Mesendoderm (in vitro differentiated cells): ENCODE measurements around the gene TRIM7.
A peak's percentile ranks its signal among the peaks of the same experiment; 100 is the strongest.

Experiments used
- DNase-seq: peaks from one replicate; pipeline ENCODE4 v3.0.0; 2013
- H2AK5ac ChIP-seq: 2 replicates; pipeline ENCODE4 v1.6.1; 2013; ENCODE audit warnings: low read length, inconsistent platforms
- H2BK120ac ChIP-seq: 2 replicates; pipeline ENCODE4 v1.6.1; 2013; ENCODE audit warnings: low read depth, mild to moderate bottlenecking, low read length, moderate library complexity, mixed read lengths
- H2BK15ac ChIP-seq: replicated peaks from 2 replicates; pipeline ENCODE4 v1.6.1; 2013; ENCODE audit warnings: low read depth, mild to moderate bottlenecking, moderate library complexity
- H2BK5ac ChIP-seq: 2 replicates; pipeline ENCODE4 v1.6.1; 2013; ENCODE audit warnings: low read length, inconsistent platforms
- H3K18ac ChIP-seq: 2 replicates; pipeline ENCODE4 v1.6.1; 2013; ENCODE audit warnings: mild to moderate bottlenecking, low read length, mixed read lengths
- H3K23ac ChIP-seq: one replicate; pipeline ENCODE4 v1.6.1; 2013; ENCODE audit warnings: low read length
- H3K27ac ChIP-seq: 2 replicates; pipeline ENCODE4 v1.5.1; 2013; ENCODE audit warnings: low read depth, mild to moderate bottlenecking, inconsistent platforms, low read length, moderate library complexity
- H3K27me3 ChIP-seq: 2 replicates; pipeline ENCODE4 v1.6.1; 2013; ENCODE audit warnings: low read length, control low read depth, mild to moderate bottlenecking, inconsistent platforms; ENCODE audit not compliant: insufficient read depth, poor library complexity
- H3K36me3 ChIP-seq: 2 replicates; pipeline ENCODE4 v1.6.1; 2013; ENCODE audit warnings: low read length, inconsistent platforms; ENCODE audit not compliant: control insufficient read depth, insufficient read depth
- H3K4ac ChIP-seq: one replicate; pipeline ENCODE4 v1.6.1; 2013; ENCODE audit warnings: low read depth, mild to moderate bottlenecking, low read length, moderate library complexity
- H3K4me1 ChIP-seq: 2 replicates; pipeline ENCODE4 v1.6.1; 2013; ENCODE audit warnings: low read depth, low read length, inconsistent platforms; ENCODE audit not compliant: control insufficient read depth
- H3K4me2 ChIP-seq: 2 replicates; pipeline ENCODE4 v1.6.1; 2013; ENCODE audit warnings: low read length
- H3K4me3 ChIP-seq: 2 replicates; pipeline ENCODE4 v1.5.1; 2013; ENCODE audit warnings: mild to moderate bottlenecking, low read length
- H3K56ac ChIP-seq: one replicate; pipeline ENCODE4 v1.6.1; 2013; ENCODE audit warnings: low read length
- H3K79me1 ChIP-seq: 2 replicates; pipeline ENCODE4 v1.6.1; 2013; ENCODE audit warnings: low read length, inconsistent platforms
- H3K79me2 ChIP-seq: 2 replicates; pipeline ENCODE4 v1.6.1; 2013; ENCODE audit warnings: mild to moderate bottlenecking, low read length; ENCODE audit not compliant: control insufficient read depth, insufficient read depth
- H3K9ac ChIP-seq: 2 replicates; pipeline ENCODE4 v1.6.1; 2013; ENCODE audit warnings: low read length, inconsistent platforms
- H4K5ac ChIP-seq: one replicate; pipeline ENCODE4 v1.6.1; 2013; ENCODE audit warnings: low read length
- H4K8ac ChIP-seq: one replicate; pipeline ENCODE4 v1.6.1; 2013; ENCODE audit warnings: low read depth, mild to moderate bottlenecking, control low read depth, low read length, moderate library complexity
- WGBS: extraction: QIAGEN DNeasy Blood & Tissue Kit; methylation state at CpG from one replicate; pipeline ENCODE4 v1.1.7; 2013; ENCODE audit warnings: low lambda C conversion rate, missing lambda C conversion rate; ENCODE audit not compliant: insufficient coverage; ENCODE audit errors: extremely low coverage; 5-methylcytosine and 5-hydroxymethylcytosine counted together

The TRIM7 gene

DNA sequence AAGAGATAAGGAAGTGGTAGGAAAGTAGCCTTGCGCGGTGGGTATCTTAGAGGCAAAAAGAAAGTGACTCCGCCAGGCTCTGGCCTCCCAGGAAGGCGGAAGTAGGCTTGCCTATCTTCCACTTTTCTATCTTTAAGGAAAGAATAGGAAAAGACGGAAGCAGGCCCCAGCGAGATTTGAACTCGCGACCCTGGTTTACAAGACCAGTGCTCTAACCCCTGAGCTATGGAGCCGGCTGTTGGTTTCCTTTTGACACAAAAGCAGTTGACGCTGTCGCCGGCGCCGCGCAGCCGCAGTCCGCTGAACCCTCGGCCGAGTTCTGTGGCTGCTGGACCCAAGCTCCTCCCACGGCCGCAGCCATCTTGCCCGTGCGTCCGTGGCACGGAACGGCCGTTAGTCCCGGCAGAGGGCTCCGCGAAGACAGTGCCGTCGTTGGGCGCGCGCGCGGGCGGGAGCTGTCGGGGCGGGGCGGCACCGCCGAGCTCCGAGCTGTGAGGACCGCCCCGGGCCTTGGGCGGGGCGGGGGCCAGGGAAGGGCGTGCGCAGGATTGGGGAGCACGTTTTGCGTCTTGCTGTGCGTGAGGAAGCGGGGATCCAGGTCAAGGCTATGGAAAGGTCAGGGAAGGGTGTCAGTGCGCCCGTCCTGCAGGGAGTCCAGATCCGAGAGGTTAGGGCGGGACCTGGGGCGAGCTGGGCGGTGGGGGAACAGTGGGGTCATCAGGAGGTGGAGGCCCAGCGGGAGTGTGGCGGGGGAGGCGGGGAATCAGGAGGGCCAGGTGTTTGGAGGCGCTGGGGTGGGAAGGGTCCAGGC lies 13.3 kb downstream of the TRIM7 start:
- peak overlapping the region; percentile 55 for H3K27ac ChIP-seq

DNA sequence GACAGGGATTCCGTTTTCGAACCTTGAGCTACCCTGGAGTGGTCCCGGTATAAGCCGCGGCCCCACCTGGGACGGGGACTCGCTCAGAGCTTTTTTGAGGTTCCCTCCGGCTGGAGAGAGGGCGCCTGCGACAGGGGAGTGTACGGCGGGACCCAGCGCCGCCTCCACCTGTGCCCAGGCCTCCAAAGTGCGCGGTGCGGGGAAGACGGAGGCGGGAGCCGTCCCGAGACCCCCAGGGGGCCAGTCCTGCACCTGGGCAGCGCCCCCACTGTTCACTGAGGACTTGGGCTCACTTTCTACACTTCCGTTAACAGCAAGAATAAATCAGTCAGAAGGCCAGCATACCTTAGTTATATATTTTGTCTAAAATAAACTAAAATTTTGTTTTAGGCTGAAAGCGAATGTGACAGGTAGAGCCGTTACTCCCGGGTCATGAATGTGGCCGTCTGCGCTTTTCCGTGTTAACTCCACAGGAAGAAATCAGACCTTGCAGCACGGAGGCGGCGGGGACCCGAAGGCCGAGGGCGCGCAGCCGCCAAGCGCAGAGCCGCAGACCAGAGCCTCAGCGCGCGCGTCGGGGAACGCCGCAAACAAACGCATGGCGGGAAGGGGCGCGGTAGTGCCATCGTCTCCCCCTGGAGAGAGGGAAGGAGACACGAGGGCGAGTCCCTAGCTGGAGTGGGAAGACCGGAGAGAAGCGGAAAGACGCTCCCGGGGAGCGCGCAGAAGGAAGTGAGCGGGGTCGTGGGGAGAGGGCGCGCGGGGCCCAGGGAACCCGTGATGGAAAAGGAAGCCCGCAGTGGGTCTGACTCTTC lies 14.1 kb downstream of the TRIM7 start:
- Histone ChIP-seq H2BK120ac (no peak overlapping the region), H4K5ac (no peak overlapping the region), H3K36me3 (no peaks in the 10 kb centered on the region), H3K18ac (no peak overlapping the region), H3K4me1 (no peaks in the 10 kb centered on the region), H3K27ac (no peak overlapping the region), H2BK5ac (no peak overlapping the region), H3K27me3 (peaks cover 13% of the 10 kb centered on the region), H3K79me2 (no peaks in the 10 kb centered on the region), H3K4ac (peak overlapping the region; percentile 6), H4K8ac (no peak overlapping the region), H3K9ac (peak overlapping the region; percentile 61), H3K4me3 (peak overlapping the region; percentile 57), H3K23ac (peak overlapping the region; percentile 31), H2AK5ac (no peak overlapping the region), H3K56ac (peak overlapping the region; percentile 86), H3K4me2 (peak overlapping the region; percentile 96), H2BK15ac (no peak overlapping the region), H3K79me1 (no peaks in the 10 kb centered on the region)
- no peak for DNase-seq
- no CpG with 5 or more reads among the region's 66 CpGs for WGBS

More for the DNA sequence above, 13.3 kb downstream of the TRIM7 start:
- H3K4me3 ChIP-seq: peak overlapping the region; percentile 83
- H4K8ac ChIP-seq: peak overlapping the region; percentile 5
- DNase-seq: peak; percentile 96
- no peak overlapping the region for H2BK15ac ChIP-seq
- no peak overlapping the region for H3K23ac ChIP-seq
- peak overlapping the region; percentile 30 for H2BK5ac ChIP-seq
- no CpG with 5 or more reads among the region's 64 CpGs for WGBS
- peak overlapping the region; percentile 96 for H3K4me2 ChIP-seq
- no peak overlapping the region for H2BK120ac ChIP-seq
- no peaks in the 10 kb centered on the region for H3K79me2 ChIP-seq
- no peak overlapping the region for H4K5ac ChIP-seq
- H3K4ac ChIP-seq: peak overlapping the region; percentile 75
- H3K9ac ChIP-seq: peak overlapping the region; percentile 88
- H2AK5ac ChIP-seq: no peak overlapping the region
- H3K18ac ChIP-seq: peak overlapping the region; percentile 81
- H3K27me3 ChIP-seq: peaks cover 13% of the 10 kb centered on the region
- H3K36me3 ChIP-seq: no peaks in the 10 kb centered on the region
- H3K79me1 ChIP-seq: no peaks in the 10 kb centered on the region
- no peaks in the 10 kb centered on the region for H3K4me1 ChIP-seq
- peak overlapping the region; percentile 98 for H3K56ac ChIP-seq

DNA sequence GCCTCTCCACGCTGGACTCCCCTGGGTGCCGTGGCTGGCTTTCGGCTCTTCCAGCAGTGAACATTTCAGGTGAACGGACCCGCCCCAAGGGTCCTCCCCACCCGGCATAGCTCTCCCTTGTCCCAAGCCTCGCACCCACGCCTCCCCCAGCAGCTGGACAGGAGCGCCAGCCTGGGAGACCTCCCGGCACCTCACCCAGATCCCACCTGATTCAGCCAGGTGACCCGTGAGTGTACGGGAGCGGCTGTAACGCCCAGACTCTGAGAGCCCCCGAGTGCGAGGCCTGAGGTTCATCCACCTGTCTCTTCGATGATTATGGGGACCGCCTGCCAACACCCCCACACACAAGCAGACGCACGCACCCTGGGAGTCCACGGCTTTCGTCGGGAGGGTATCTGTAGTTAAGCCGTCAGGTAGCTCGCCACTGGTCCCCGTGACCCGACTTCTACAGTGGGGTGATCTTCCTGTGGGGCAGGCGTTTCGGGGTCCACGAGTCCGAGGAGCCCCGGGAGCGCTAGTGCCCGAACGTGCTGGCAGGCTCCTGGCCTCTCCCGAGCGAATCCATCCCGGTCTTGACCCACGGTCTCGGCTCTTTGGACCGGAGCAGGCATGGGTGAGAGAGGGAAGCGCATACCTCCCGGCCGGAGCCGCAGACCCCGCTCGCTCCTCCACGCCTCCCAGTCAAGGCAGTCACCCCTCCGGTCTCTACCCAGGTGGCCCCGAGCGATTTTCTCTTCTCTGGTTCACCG lies 14.9 kb downstream of the TRIM7 start:
- Histone ChIP-seq H3K18ac (no peak overlapping the region), H3K4me2 (peak overlapping the region; percentile 96), H3K27me3 (peaks cover 13% of the 10 kb centered on the region), H3K4me3 (peak overlapping the region; percentile 66), H3K4ac (no peak overlapping the region), H2BK15ac (no peak overlapping the region), H4K8ac (no peak overlapping the region), H3K9ac (peak overlapping the region; percentile 61), H3K4me1 (no peaks in the 10 kb centered on the region), H3K79me2 (no peaks in the 10 kb centered on the region), H3K27ac (no peak overlapping the region), H3K36me3 (no peaks in the 10 kb centered on the region), H2BK5ac (no peak overlapping the region), H3K56ac (peak overlapping the region; percentile 46), H2BK120ac (no peak overlapping the region), H4K5ac (no peak overlapping the region), H2AK5ac (no peak overlapping the region), H3K79me1 (no peaks in the 10 kb centered on the region), H3K23ac (peak overlapping the region; percentile 31)
- DNase-seq: no peak
- WGBS: no CpG with 5 or more reads among the region's 52 CpGs

DNA sequence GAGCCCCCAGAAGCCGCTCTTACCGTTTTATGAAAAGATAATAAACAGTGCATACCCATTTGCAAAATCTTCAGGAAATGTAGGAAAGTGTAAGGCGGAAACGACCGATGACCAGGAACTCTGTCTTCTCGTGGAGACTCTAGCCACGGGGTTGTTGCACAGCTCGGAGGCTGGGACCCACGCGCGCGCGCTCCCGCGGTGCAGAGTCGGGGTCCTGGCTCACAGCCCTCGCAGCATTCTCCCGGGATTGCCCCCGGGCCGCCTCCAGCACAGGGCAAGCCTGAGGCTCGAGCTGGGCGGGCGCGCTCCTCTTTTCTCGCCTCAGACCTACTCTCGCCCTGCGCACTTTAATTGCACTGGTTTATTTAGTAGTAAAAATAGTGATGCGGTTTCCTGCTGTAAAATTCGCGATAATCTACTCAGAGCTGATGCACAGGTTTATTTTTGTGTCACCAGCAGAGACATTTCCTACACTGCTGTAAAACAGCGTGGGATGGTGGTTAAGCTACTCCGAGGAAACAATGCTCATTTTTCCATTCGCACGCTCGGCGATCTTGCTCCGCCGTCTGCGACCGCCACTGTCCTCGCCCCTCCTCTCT lies 15.5 kb downstream of the TRIM7 start:
- Histone ChIP-seq H3K23ac (no peak overlapping the region), H3K56ac (peak overlapping the region; percentile 46), H3K4me1 (no peaks in the 10 kb centered on the region), H3K18ac (no peak overlapping the region), H3K4me3 (peak overlapping the region; percentile 66), H4K8ac (no peak overlapping the region), H3K27me3 (peaks cover 13% of the 10 kb centered on the region), H3K79me2 (no peaks in the 10 kb centered on the region), H3K4me2 (peak overlapping the region; percentile 96), H2BK15ac (no peak overlapping the region), H3K9ac (peak overlapping the region; percentile 57), H3K27ac (no peak overlapping the region), H2AK5ac (no peak overlapping the region), H3K79me1 (no peaks in the 10 kb centered on the region), H2BK120ac (no peak overlapping the region), H2BK5ac (no peak overlapping the region), H3K4ac (no peak overlapping the region), H3K36me3 (no peaks in the 10 kb centered on the region), H4K5ac (no peak overlapping the region)
- WGBS: no CpG with 5 or more reads among the region's 41 CpGs
- no peak for DNase-seq

DNA sequence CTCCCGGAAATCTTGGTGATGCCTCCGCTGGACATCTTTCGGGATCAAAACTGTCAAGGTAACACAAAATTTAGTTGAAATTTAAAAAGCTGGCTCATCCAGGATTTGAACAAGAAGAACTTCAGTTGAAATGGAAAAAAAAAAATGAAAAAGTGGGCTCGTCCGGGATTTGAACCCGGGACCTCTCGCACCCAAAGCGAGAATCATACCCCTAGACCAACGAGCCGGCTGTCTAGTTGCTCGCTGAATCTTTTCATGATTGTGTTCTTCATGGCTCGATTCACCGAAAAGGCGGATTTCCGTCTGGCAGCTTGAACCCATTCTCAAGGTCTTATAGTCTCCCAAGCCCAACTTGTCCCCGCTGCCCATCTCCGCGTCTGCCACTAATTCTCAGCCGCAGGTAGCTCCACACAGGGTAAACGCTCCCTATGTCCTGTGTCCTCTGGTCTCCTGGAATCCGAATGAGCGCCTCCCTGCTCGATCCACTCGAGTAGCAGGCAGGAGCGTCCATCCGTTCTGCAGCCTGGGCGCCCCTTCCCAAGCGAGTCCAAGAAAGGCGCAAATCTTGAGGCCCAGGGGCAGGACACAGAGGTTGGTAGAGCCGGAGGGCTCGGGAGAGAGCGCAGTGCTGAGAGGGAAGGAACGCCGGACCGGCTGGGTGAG lies 16.2 kb downstream of the TRIM7 start:
- peak overlapping the region; percentile 71 for H3K56ac ChIP-seq
- DNase-seq: peak; percentile 85
- WGBS: no CpG with 5 or more reads among the region's 35 CpGs

More for the DNA sequence above, 16.2 kb downstream of the TRIM7 start:
- peaks cover 13% of the 10 kb centered on the region for H3K27me3 ChIP-seq
- H2BK15ac ChIP-seq: no peak overlapping the region
- no peak overlapping the region for H3K4ac ChIP-seq
- no peak overlapping the region for H4K5ac ChIP-seq
- H3K4me2 ChIP-seq: peak overlapping the region; percentile 96
- no peak overlapping the region for H2AK5ac ChIP-seq
- H3K79me1 ChIP-seq: no peaks in the 10 kb centered on the region
- no peak overlapping the region for H2BK120ac ChIP-seq
- H4K8ac ChIP-seq: no peak overlapping the region
- peak overlapping the region; percentile 74 for H3K4me3 ChIP-seq
- no peak overlapping the region for H3K23ac ChIP-seq
- no peak overlapping the region for H2BK5ac ChIP-seq
- no peak overlapping the region for H3K18ac ChIP-seq
- peak overlapping the region; percentile 63 for H3K9ac ChIP-seq
- no peaks in the 10 kb centered on the region for H3K4me1 ChIP-seq
- no peaks in the 10 kb centered on the region for H3K79me2 ChIP-seq
- H3K36me3 ChIP-seq: no peaks in the 10 kb centered on the region
- H3K27ac ChIP-seq: no peak overlapping the region
